Prostate gland (tissue), 2 donors: ENCODE measurements around the gene MORN1.

Source experiments
- POLR2A ChIP-seq: fragments of 450-650 bp; IDR thresholded peaks from one replicate; pipeline ENCODE4 v1.6.1; 2016; ENCODE audit warnings: antibody characterized with exemption, mild to moderate bottlenecking
- POLR2AphosphoS5 ChIP-seq: sonication (generic); formaldehyde crosslinking; IDR thresholded peaks from one replicate; pipeline ENCODE4 v1.6.1; 2017; ENCODE audit warnings: antibody characterized with exemption
- TF ChIP-seq, protein P1 (sequence below), 4 experiments: fragments of 200-600 bp in 2 of 4; fragments of 450-650 bp in 2 of 4; sonication (generic) in 2 of 4; IDR thresholded peaks; 1 replicate in 3 of 4; 2 replicates in 1 of 4; pipeline ENCODE4 v1.5.1; 2016 to 2019; ENCODE audit warnings: antibody characterized with exemption in 4 of 4, mild to moderate bottlenecking in 2 of 4, moderate library complexity in 2 of 4

- TF ChIP-seq, protein P1, sequence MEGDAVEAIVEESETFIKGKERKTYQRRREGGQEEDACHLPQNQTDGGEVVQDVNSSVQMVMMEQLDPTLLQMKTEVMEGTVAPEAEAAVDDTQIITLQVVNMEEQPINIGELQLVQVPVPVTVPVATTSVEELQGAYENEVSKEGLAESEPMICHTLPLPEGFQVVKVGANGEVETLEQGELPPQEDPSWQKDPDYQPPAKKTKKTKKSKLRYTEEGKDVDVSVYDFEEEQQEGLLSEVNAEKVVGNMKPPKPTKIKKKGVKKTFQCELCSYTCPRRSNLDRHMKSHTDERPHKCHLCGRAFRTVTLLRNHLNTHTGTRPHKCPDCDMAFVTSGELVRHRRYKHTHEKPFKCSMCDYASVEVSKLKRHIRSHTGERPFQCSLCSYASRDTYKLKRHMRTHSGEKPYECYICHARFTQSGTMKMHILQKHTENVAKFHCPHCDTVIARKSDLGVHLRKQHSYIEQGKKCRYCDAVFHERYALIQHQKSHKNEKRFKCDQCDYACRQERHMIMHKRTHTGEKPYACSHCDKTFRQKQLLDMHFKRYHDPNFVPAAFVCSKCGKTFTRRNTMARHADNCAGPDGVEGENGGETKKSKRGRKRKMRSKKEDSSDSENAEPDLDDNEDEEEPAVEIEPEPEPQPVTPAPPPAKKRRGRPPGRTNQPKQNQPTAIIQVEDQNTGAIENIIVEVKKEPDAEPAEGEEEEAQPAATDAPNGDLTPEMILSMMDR (IDR thresholded peaks at IDR 0.05), result no peak
- TF ChIP-seq POLR2A (no peak), POLR2AphosphoS5 (no peak)
These were observed 71.3 kb downstream of the MORN1 start for GRCh38 chr1:2320006-2320405.
